K562 (cell line): ENCODE results near the gene SNAPC2. TPM values are rescaled to one million over a fixed set of nuclear protein-coding genes. Genes with fewer than 3 reads are reported as not detected.

Experiments used
- ATF7 ChIP-seq: fragments of 450-650 bp; IDR thresholded peaks from 2 replicates; pipeline ENCODE4 v1.7.1; 2014; ENCODE audit warnings: mild to moderate bottlenecking, moderate library complexity
- COPS2 ChIP-seq: fragments of 450-650 bp; conservative IDR thresholded peaks from 2 replicates; pipeline ENCODE4 v1.6.1; 2016; ENCODE audit warnings: mild to moderate bottlenecking, moderate library complexity
- ELF4 ChIP-seq: fragments of 450-650 bp; formaldehyde crosslinking; IDR thresholded peaks from 2 replicates; pipeline ENCODE4 v1.4.0; 2022; ENCODE audit warnings: missing genetic modification characterization
- ERF ChIP-seq: fragments of 450-650 bp; formaldehyde crosslinking; IDR thresholded peaks from 2 replicates; pipeline ENCODE4 v1.4.0; 2020; ENCODE audit warnings: mild to moderate bottlenecking, mixed read lengths
- FOSL1 ChIP-seq: fragments of 200-800 bp; sonication (Bioruptor generic); conservative IDR thresholded peaks from 2 replicates; pipeline ENCODE4 v1.6.1; 2016; ENCODE audit warnings: missing genetic modification characterization, missing compliant biosample characterization
- FOXP1 ChIP-seq: sonication (generic); formaldehyde crosslinking; IDR thresholded peaks from 2 replicates; pipeline ENCODE4 v1.8.0; 2022; ENCODE audit warnings: mild to moderate bottlenecking, missing genetic modification reagents
- HMGN3 ChIP-seq: IDR thresholded peaks from 2 replicates; pipeline ENCODE4 v1.6.1; 2011; ENCODE audit warnings: borderline replicate concordance, low read depth, mild to moderate bottlenecking, mixed read lengths, low read length; ENCODE audit not compliant: insufficient read length; ENCODE audit errors: extremely low read depth
- HNRNPUL1 ChIP-seq: fragments of 200-400 bp; formaldehyde crosslinking; IDR thresholded peaks from 2 replicates; pipeline ENCODE4 v1.6.1; 2017; ENCODE audit warnings: low read length
- KDM2B ChIP-seq: fragments of 250-450 bp; sonication (Bioruptor Pico); IDR thresholded peaks from 2 replicates; pipeline ENCODE4 v1.8.0; 2021; ENCODE audit warnings: mild to moderate bottlenecking, moderate library complexity
- NR2C2 ChIP-seq, 2 experiments: fragments of 200-800 bp in 1 of 2; sonication (Bioruptor generic) in 1 of 2; sonication (generic) in 1 of 2; formaldehyde crosslinking in 1 of 2; IDR thresholded peaks; 2 replicates each; pipeline versions ENCODE4 v1.6.1 to v1.8.0; 2016 to 2022; ENCODE audit warnings: mild to moderate bottlenecking in 1 of 2, missing compliant biosample characterization in 1 of 2, missing genetic modification characterization in 1 of 2, missing genetic modification reagents in 1 of 2
- PCBP1 ChIP-seq: fragments of 200-400 bp; formaldehyde crosslinking; IDR thresholded peaks from 2 replicates; pipeline ENCODE4 v1.6.1; 2018; ENCODE audit warnings: mild to moderate bottlenecking, low read depth, low read length; ENCODE audit not compliant: poor library complexity, severe bottlenecking
- RAD51 ChIP-seq: fragments of 450-650 bp; IDR thresholded peaks from 2 replicates; pipeline ENCODE4 v1.7.1; 2016; ENCODE audit warnings: low read depth, mild to moderate bottlenecking, borderline replicate concordance
- SUPT5H ChIP-seq: fragments of 450-650 bp; IDR thresholded peaks from 2 replicates; pipeline ENCODE4 v1.6.1; 2016
- XRCC4 ChIP-seq: IDR thresholded peaks from one replicate; pipeline ENCODE4 v1.6.1; 2011; ENCODE audit not compliant: insufficient read depth, insufficient read length; ENCODE audit errors: extremely low read depth
- ZBTB2 ChIP-seq: fragments of 450-650 bp; IDR thresholded peaks from 2 replicates; pipeline ENCODE4 v1.6.1; 2016; ENCODE audit warnings: antibody characterized with exemption
- ZNF12 ChIP-seq: sonication (generic); formaldehyde crosslinking; IDR thresholded peaks from 2 replicates; pipeline ENCODE4 v1.4.0; 2020; ENCODE audit warnings: mild to moderate bottlenecking, missing genetic modification reagents
- ZNF695 ChIP-seq: fragments of 450-650 bp; formaldehyde crosslinking; IDR thresholded peaks from 2 replicates; pipeline ENCODE4 v1.4.0; 2020; ENCODE audit warnings: mild to moderate bottlenecking, moderate library complexity
- ZNF75A ChIP-seq: fragments of 450-650 bp; formaldehyde crosslinking; IDR thresholded peaks from 2 replicates; pipeline ENCODE4 v1.4.0; 2020; ENCODE audit warnings: mild to moderate bottlenecking
- polyA plus RNA-seq, 8 experiments: library from polyadenylated mRNA; depleted of rRNA in 4 of 8; stranded (reverse) in 5 of 8; unstranded in 3 of 8; fragments of >200 nt; fragmentation: Nextera tagmentation in 2 of 8; fragmentation: Illumina TruSeq in 1 of 8; extraction: Ambion mirVana in 2 of 8; extraction: Trizol in 1 of 8; gene quantifications; 2 replicates each; pipeline versions ENCODE4 v1.2.1 to v1.2.3, GENCODE V29; 2011 to 2014; ENCODE audit warnings: inconsistent platforms in 1 of 8, missing spikeins in 1 of 8
- total RNA-seq, 7 experiments: library from RNA; depleted of rRNA in 6 of 7; stranded (reverse); fragments of >200 nt in 6 of 7; fragmentation: Illumina TruSeq in 2 of 7; extraction: Trizol in 2 of 7; gene quantifications; 2 replicates each; pipeline versions ENCODE4 v1.2.1 to v1.2.3, GENCODE V29; 2011 to 2021; ENCODE audit warnings: low replicate concordance in 1 of 7
- TF ChIP-seq, protein P1 (sequence below): fragments of 450-650 bp; IDR thresholded peaks from 2 replicates; pipeline ENCODE4 v1.6.1; 2016
- TF ChIP-seq, protein P2 (sequence below): fragments of 450-650 bp; formaldehyde crosslinking; conservative IDR thresholded peaks from 2 replicates; pipeline ENCODE4 v1.4.0; 2022; ENCODE audit warnings: mild to moderate bottlenecking, missing genetic modification characterization
- TF ChIP-seq, protein P3 (sequence below): fragments of 450-650 bp; conservative IDR thresholded peaks from 2 replicates; pipeline ENCODE4 v1.6.1; 2016; ENCODE audit warnings: missing genetic modification characterization, low read depth, mild to moderate bottlenecking, control low read depth, missing compliant biosample characterization
- TF ChIP-seq, protein P4 (sequence below): sonication (generic); formaldehyde crosslinking; IDR thresholded peaks from 2 replicates; pipeline ENCODE4 v1.9.0; 2022; ENCODE audit warnings: mild to moderate bottlenecking, missing genetic modification reagents

The SNAPC2 gene
- total and polyA plus RNA-seq, 9 of the 15 experiments (the other 6 are each of a cell fraction or from before 2014, with no cell fraction given) = 0.59 to 45.1 (median 15.3) TPM

DNA sequence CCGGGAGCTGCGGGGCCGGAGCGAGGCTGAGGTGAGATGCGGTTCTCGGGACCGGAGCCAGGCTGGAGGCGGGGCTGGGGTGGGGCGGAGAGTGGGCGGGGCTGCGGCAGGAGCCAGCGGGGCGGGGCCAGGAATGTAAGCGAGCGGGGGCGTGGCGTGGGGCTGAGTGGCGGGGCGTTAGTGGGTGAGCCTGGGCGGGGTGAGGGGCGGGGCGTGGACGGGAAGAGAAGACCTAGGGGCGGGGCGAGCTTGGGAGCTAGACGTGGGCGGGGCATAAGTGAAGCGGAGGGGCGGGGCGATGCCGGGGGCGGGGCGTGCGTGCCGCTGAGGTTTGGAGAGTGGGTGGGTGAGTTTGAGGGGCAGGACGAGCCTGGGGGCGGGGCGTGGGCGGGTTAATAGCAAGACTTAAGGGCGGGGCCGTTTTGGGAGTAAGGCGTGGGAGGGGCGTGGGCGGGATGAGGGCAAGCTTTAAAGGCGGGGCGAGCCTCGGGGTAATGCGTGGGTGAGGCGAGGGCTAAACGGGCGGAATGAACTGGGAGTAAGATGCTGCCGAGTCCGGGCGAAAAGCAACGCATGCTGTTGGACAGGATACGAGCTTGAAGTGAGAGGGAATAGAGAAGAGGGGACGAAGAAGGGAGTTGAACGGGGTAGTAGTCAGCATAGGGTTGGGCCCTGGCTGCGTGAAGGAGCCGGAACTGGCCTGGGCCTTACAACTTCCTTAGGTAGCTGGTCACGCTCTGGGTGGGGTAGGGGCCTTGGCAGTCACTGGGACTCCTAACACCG, 572 bp downstream of the SNAPC2 start (continued):
- peak; percentile 15 for TF ChIP-seq HMGN3
- TF ChIP-seq, protein P1, sequence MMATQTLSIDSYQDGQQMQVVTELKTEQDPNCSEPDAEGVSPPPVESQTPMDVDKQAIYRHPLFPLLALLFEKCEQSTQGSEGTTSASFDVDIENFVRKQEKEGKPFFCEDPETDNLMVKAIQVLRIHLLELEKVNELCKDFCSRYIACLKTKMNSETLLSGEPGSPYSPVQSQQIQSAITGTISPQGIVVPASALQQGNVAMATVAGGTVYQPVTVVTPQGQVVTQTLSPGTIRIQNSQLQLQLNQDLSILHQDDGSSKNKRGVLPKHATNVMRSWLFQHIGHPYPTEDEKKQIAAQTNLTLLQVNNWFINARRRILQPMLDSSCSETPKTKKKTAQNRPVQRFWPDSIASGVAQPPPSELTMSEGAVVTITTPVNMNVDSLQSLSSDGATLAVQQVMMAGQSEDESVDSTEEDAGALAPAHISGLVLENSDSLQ = peak; percentile 81
- no peak for TF ChIP-seq ZNF75A (CRISPR knock-in tag)
- peak; percentile 29; the same call in 1 of the 2 replicates for TF ChIP-seq ERF
- peak; percentile 84 for TF ChIP-seq FOXP1 (CRISPR knock-in tag)
- TF ChIP-seq SUPT5H = peak; percentile 73
- TF ChIP-seq ZNF695 (CRISPR knock-in tag) = peak; percentile 42; the same call in 1 of the 2 replicates
- peak; percentile 0 for TF ChIP-seq PCBP1
- TF ChIP-seq HNRNPUL1 = peak; percentile 96
- no peak for TF ChIP-seq FOSL1 (tag)
- TF ChIP-seq, protein P2, sequence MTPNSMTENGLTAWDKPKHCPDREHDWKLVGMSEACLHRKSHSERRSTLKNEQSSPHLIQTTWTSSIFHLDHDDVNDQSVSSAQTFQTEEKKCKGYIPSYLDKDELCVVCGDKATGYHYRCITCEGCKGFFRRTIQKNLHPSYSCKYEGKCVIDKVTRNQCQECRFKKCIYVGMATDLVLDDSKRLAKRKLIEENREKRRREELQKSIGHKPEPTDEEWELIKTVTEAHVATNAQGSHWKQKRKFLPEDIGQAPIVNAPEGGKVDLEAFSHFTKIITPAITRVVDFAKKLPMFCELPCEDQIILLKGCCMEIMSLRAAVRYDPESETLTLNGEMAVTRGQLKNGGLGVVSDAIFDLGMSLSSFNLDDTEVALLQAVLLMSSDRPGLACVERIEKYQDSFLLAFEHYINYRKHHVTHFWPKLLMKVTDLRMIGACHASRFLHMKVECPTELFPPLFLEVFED (CRISPR knock-in tag) = peak; percentile 87
- peak; percentile 11; the same call in 1 of the 2 replicates for TF ChIP-seq ATF7
- no peak for TF ChIP-seq COPS2
- TF ChIP-seq XRCC4 = no peak
- TF ChIP-seq KDM2B = peak; percentile 74; the same call in 1 of the 2 replicates
- TF ChIP-seq ELF4 = peak; percentile 86
- no peak for TF ChIP-seq RAD51
- peak; percentile 79; the same call in 1 of the 2 replicates for TF ChIP-seq ZNF12 (CRISPR knock-in tag)
- peak; percentile 48; the same call in 1 of the 2 replicates for TF ChIP-seq ZBTB2
- peak; percentile 69 for TF ChIP-seq NR2C2 (CRISPR knock-in tag; IDR thresholded peaks at IDR 0.05)
- no peak; the same call in 1 of the 2 replicates for TF ChIP-seq NR2C2 (tag; IDR thresholded peaks at IDR 0.05)
- TF ChIP-seq, protein P3, sequence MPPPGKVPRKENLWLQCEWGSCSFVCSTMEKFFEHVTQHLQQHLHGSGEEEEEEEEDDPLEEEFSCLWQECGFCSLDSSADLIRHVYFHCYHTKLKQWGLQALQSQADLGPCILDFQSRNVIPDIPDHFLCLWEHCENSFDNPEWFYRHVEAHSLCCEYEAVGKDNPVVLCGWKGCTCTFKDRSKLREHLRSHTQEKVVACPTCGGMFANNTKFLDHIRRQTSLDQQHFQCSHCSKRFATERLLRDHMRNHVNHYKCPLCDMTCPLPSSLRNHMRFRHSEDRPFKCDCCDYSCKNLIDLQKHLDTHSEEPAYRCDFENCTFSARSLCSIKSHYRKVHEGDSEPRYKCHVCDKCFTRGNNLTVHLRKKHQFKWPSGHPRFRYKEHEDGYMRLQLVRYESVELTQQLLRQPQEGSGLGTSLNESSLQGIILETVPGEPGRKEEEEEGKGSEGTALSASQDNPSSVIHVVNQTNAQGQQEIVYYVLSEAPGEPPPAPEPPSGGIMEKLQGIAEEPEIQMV (tag) = no peak
- TF ChIP-seq, protein P4, sequence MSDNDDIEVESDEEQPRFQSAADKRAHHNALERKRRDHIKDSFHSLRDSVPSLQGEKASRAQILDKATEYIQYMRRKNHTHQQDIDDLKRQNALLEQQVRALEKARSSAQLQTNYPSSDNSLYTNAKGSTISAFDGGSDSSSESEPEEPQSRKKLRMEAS (CRISPR knock-in tag) = peak; percentile 62
